HG02852 (cell line): ENCODE results near the gene CNTNAP5.

Source experiments
- ATAC-seq: cut with Tn5 transposase; IDR thresholded peaks from one replicate; pipeline ENCODE4 v1.9.1; 2021; ENCODE audit warnings: mild to moderate bottlenecking, moderate library complexity; ENCODE audit not compliant: unreplicated experiment

The CNTNAP5 gene

DNA sequence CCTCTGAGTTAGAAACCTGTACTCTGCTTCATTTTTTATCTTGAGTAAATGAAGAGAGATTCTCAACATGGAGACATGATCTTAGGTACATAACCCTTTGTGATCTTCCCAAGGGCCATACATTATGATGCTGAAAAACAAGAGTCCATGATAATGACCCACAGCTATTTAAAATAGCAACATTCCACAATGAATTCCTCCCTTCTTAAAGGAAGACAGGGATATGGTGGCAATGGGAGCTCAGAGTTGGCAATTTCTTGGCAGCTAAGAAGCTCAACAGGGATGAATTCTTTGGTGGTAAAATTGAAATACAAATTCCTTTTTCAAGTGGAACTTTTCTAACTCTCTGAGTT lies 638.5 kb downstream of the CNTNAP5 start:
- ATAC-seq, result no peak

DNA sequence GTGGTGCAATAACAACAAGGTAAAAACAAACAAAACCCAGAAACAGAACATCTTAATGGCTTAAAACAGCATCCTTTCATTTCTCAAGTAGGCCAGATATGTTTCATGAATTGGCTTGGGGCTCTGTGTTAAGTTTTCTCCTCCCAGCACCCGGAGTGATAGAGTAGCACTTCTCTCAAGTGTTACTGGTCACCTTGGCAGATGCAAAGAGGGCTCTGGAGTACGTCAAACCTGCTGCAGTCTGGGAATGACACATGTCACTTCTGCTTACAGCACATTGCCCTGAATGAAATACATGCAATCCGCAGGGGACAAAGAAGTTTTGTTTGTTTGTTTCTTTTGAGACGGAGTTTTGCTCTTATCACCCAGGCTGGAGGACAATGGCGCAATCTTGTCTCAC lies 639.3 kb downstream of the CNTNAP5 start:
- no peak for ATAC-seq

DNA sequence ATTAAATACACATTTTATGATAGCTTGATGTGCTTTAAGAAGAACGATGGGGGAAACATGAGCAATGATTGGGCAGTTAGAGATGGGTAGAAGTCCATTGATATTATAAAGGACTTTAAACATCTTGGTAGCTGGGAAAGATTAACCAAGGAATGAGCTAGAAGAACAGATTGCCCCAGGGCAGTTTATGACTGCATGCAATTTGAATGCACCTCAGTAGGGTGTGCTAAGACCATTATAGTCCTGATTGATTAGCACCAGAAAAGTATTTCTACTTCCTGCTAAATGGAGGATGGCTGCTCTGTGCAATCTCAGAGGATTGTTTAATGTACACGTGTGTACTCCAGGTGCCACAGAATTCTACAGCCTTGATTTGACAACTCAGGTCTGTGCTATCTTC lies 641.9 kb downstream of the CNTNAP5 start:
- ATAC-seq, result no peak

DNA sequence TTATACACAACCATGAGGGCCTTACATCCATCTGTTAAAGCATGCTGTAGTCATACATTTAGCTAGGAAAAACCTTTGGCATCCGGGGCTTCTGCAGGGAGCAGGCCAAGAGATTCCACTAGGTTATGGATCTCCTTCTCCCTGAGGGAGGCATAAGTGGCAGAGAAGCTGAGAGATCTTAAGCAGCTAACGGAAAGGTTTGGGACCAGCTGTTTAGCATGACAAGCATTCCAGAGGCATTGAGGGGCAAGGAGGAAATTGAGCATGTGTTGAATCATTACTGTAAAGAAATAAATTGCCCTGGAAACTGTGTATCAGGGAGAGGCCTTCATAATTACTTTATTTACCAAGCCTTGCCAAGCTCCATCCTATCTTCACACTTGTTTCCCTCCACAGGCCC lies 643.1 kb downstream of the CNTNAP5 start:
- no peak for ATAC-seq

DNA sequence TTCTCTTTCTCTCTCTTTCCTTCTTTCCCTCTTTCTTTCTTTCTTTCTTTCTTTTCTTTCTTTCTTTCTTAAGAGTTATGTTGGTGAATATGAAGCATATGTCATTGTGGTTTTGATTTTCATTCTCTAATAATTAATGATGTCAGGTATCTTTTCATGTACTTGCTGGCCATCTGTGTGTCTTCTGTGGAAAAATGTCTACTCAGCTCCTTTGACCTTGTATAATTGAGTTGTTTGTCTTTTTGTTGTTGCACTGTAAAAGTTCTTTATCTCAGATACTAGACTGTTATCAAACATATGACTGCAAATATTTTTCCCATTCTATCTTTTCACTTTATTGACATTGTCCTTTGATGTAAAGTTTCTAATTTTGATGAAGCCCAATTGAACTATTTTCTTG lies 645.1 kb downstream of the CNTNAP5 start:
- no peak for ATAC-seq

DNA sequence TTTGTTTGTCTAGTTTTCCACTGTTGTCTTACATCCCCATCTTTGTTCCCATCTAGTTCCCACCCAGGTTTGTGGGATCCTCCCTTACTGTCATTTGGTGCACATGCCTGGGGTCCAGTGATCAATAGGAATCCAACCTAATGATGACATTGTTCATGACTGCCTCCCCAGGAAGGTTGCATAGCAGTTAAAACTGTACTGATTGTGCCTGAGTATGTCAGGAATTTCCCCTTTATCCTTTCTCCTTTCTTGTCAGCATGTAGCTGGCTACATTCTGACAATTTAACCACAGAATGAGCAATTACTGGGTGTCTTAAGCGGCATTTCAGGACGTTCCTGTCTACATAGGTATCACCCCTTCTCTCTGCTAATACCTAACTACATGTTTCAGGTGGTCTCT lies 653.0 kb downstream of the CNTNAP5 start:
- no peak for ATAC-seq

DNA sequence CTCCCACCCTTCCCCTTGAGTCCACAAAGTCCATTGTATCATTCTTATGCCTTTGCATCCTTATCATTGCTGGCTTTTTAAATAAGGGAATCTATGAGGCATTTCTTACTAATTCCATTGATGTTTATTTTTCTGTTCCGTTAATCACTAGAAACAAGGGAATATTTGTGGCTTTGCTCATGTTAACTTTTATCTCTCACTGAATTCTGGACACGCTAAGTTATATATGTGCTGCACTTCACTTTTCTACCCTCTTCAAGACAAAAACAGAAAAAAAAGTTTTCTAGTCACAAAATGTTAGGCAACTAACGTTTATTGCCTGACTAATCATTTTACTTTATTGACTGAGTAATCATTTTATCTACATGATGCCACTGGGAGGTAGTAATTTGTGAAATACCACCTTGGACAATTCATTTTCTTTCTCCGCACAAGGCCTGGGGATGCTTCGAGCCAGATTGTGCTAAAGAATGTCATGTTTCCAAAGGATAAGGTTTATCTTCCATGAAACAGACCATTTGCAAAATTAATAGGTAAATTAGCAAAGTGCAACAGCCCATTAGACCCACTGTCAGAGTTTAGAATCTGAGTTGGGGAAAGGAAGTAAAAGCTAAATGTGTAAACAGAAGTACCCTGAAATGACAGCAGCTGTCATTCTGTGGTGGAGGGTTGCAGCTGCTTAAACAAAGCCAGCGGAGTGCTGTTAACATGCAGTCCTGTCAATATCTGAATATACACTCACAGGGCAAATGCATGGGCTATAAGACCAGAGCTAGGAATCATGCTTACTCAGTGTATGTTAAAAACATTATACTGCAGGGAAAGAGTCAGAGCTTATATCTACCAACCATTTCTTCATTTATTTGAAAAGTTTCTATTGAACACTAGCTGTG lies 658.7 kb downstream of the CNTNAP5 start:
- ATAC-seq, result no peak

DNA sequence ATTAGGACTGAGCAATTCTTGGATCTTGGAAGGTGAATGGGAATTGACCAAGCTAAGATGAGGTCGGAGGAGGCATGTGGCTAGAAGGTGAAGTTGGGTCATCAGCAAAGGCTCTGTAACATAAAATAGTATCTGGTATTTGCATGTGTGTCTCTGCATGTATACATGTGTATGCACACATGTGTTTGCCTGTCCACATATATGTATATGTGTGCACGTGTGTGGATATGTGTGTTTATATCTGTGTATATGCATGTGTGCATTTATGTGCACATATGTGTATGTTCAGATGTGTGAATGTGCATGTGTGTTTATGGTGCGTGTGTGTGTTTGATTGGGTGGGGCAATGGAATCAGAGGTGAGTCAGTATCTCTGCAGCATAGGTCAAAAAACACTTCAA lies 664.3 kb downstream of the CNTNAP5 start:
- ATAC-seq, result no peak

DNA sequence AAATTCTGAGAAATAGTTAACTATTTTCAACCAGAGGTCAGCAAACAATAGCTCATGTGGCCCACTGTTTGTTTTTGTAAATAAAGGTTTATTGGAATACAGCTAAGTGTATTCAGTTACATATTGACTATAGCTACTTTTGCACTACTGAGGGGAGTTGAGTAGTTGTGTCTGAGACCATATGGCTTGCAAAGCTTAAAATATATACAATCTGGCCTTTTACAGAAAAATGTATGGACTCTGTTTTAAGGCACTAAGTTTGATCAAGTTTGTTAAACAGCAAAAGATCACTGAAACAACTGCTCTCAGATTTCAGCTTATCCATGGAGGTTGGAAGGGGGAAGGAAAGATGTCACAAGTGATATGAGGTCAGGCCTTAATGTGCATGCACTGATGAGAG lies 667.1 kb downstream of the CNTNAP5 start:
- no peak for ATAC-seq

DNA sequence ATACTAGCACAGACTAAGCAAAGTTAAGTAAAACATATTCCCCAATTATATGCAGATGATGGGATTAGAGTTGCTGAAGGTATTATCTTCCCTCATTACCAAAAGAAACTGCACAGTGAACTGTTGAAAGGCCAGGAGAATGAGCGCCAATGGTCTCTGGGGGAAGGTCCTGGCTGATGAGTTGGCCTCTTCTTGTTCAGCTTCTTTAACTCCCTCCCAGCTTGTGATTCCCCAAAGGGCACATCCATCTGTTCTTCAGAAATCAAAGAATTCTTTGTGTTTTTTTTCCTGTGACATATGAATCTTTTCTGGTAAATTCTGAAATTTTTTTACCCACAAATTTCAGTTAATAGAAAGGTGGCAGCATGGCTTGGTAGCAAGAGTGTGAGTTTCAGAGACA lies 667.6 kb downstream of the CNTNAP5 start:
- no peak for ATAC-seq

DNA sequence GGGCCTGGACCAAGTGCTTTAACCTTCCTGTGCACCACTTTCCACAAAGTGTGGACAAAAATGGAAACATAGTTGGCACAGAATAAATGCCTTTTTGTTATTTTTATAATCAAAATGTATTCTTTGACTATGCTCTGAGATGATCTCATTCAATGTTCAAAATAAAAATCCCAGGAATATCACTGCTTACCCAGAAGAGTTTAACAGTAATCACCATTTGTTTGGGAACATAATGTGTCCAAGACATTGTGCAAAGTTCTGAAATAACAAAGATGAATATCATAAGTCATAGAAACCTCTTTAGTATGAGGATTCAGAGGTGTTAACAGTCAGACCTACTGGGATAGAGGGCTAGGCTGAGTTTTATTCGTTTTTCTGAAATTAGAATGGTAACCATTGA lies 668.1 kb downstream of the CNTNAP5 start:
- no peak for ATAC-seq

DNA sequence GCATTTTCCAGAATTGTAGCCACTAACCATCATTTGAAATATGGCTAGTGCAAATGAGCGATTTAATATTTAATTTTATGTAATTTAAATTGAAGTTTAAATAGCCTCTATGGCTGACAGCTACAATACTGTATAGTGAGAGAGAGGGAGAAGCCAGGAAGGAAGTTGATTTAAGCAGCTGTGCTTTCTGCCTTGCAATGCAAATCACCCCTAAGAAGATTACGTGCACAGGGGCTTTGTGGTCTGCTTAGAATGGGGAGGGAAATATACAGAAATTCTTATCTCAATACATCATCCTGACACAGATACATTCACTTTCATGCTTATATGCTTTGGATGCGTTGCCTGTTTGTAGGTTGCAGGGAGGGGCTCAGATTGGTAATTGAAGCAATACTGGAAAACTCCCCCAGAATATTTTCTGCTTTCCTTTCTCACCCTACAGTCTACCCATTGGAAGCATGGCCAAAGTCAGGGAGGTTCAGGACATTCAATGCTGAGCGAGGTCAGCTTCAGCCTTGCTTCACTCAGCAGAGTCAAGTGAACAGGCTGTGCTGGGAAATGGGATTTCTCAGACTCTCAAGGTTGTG lies 674.0 kb downstream of the CNTNAP5 start:
- no peak for ATAC-seq

DNA sequence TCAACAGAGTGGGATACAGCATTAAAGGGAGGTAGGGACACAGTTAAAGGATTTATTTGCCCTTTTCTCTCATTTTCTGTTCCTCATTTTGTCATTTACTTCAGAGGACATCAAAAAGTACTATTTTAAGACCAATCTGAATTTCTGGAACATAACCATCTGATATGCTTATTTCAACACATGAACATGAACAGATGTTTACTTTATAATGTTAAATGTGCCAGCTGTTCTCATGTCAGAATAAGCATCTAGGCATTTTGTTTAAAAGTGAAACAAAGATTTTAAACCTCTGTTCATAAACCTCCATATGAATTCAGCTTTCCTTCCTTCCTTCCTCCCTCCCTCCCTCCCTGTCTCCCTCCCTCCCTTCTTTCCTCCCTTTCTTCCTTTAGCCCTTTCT lies 677.7 kb downstream of the CNTNAP5 start:
- no peak for ATAC-seq

DNA sequence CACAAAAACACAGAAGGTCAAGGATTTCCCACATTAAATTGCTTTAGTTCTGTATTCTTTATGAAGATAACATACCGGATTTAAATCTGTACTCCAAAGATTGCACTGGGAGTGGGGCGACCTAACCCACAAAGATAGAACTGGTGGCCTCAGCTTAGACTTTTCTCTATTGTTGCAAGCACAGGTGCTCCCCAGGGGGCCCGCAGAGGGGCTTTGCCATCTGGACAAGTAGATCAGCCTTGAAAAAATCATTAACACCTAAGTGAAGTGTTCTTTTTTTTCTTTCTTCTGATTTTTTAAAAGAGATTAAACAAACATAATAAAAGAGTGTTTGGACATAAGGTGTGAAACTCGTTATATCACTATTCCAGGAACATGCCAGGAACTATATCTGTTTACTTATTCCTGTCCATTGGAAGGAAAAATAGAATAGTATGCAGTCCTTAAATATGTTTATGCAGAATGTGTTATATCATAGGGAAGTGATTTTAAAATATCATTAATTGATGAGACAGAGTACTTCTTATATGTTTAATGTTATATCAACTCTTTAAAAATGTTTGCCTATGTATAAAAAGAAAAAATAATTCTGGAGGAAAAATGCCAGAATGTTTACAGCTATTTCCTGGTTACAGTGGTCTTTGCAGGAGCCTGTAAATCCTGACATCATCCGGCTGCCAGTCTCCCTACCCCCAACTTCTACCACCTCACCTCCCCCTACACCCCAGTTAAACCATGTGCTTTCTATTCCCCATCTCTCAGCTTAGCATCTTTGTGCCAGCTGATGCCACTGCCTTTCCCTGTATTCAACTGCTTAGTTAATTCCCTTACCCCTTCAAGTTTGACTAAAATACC lies 679.2 kb downstream of the CNTNAP5 start:
- no peak for ATAC-seq

DNA sequence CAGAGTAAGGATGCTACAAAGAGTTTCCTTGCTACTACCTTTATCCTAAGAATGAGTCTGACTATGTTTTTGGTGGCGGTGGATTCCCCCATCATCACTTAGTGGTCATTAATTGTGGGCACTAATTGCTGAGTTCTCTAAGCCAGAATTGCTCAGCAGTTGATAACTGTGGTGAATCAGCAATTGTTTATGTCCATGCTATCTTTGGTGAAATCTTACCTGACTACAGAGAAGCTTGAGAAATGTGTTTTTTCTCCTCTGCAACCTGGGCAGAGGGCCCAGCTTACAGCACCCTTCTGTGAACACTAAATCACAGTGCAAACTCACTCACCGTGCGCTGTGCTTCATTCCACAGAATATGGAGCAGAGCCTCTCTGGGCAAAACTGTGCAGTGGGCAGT lies 683.6 kb downstream of the CNTNAP5 start:
- no peak for ATAC-seq

DNA sequence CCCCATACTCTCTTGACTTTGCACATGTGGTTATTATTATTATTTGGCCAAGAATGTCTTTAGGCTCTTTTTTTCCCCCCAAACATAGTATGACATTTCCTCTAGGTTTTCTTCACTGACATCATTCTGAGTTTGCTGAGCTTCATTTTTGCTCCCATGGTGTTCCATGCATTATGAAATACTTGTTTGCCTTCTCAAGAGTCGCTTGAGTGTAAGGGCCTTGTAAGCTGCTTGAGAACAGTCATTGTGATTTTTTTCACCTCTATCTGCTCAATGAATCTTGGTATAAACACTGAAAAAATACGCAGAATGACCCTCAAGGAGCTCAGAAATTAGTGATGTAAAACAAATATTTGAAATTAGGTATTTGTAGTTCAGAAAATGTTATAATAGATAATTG lies 688.9 kb downstream of the CNTNAP5 start:
- ATAC-seq, result no peak

DNA sequence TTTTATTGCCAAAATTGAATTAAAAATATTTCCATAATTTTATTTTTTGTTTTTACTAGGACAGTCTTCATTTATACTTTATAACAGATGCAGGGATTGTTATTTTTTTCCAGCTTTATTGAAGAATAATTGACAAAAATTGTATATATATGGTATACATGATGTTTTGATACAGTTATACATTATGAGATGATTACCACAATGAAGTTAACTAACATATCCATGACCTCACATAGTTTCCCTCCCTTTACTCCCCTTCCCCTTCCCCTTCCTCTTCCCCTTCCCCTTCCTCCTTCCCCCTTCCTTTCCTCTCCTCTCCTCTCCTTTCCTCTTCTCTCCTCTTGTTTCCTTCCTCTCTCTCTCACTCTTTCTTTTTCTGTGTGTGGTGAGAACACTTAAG lies 700.1 kb downstream of the CNTNAP5 start:
- no peak for ATAC-seq

DNA sequence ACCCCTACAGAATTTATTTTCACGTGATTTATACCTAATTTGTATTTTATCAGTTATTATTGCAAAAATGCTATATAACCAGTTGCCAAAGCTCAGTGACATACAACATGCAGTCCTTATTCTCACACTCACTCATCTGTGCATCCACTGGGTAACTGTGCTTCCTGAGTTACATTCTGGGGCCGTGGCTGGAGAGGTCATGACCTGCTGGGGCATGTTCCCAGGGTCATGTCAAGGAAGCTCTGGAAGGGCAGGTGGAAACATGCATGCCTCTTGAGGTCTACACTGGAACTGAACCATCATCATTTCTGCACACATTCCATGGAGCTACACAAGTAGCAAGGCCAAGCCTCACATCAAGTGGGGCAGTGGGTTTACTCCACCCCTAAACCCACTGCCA lies 715.5 kb downstream of the CNTNAP5 start:
- ATAC-seq, result no peak

DNA sequence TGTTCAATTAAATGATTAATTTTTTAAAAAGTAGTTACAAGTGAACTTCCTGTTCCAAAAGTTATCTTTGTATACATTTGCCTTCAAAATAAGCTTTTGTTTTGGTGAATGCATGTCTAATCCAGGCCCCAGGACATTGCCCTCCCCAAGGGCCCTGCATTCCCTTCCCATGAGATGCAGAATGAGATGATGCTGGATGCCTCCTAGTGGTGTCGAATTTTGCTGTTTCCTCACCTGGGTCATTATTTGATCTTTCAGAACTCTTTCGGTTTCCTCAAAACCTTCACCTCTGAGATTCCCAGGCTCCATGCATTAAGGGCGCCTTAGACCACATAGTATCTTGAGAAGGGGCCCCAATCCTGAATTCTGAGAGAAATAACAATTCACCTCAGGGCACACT lies 728.8 kb downstream of the CNTNAP5 start:
- no peak for ATAC-seq

DNA sequence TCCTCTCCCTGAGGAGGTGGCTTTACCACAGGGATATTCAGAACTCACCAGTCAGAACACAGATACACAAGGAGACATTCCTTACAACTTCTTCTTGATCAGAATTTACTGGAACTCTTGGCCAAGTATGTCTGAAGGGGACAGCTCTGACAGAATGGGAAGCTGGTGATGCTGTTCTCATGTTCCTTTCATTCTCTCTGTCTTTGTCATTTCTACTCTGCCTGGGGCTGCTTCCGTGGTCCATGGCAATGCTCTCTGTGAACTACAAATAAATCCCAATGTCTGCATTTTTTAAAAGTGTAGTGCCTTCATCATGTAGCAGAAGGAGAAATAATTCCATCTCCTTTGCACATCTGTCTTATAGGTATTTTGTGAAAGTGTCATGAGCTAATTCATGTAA lies 730.3 kb downstream of the CNTNAP5 start:
- ATAC-seq, result no peak

DNA sequence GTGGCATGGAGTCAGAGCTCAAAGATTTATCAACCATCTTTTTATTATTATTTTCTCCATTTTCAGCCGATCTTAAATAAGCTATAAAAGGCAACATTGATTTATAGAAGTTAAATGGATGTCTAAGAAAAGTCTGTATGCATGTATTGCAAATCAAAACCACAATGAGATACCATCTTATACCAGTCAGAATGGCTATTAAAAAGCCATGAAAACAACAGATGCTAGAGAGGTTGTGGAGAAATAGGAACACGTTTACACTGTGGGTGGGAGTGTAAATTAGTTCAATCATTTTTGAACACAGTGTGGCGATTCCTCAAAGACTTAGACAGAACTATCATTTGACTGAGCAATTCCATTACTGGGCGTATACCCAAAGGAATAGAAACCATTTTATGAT lies 731.0 kb downstream of the CNTNAP5 start:
- no peak for ATAC-seq

DNA sequence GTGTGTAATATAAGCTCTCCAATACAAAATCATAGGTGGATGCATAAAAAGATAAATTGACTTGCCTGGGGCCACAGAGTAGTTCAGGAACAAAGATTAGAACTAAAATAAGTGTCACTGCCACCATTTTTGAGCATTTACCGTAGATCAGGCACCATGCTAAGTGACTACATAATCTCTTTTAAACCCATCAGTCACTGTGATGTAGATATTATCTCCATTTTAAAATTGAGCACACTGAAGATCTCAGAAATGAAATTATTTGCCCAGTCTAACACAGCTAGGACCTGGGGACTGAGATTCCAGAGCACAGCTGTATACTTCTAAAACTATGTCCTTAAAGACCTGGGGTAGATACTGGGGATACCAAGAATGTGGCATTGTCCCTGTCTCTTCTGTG lies 737.3 kb downstream of the CNTNAP5 start:
- no peak for ATAC-seq
